Hematopoietic multipotent progenitor cell treated with erythropoietin and hydrocortisone succinate and interleukin-3 and kit ligand, for 6 days (in vitro differentiated cells): ENCODE measurements around the gene ARCN1.

Source experiments
- DNase-seq: peaks from one replicate; pipeline ENCODE4 v3.0.0-alpha.2; 2015

The ARCN1 gene

DNA sequence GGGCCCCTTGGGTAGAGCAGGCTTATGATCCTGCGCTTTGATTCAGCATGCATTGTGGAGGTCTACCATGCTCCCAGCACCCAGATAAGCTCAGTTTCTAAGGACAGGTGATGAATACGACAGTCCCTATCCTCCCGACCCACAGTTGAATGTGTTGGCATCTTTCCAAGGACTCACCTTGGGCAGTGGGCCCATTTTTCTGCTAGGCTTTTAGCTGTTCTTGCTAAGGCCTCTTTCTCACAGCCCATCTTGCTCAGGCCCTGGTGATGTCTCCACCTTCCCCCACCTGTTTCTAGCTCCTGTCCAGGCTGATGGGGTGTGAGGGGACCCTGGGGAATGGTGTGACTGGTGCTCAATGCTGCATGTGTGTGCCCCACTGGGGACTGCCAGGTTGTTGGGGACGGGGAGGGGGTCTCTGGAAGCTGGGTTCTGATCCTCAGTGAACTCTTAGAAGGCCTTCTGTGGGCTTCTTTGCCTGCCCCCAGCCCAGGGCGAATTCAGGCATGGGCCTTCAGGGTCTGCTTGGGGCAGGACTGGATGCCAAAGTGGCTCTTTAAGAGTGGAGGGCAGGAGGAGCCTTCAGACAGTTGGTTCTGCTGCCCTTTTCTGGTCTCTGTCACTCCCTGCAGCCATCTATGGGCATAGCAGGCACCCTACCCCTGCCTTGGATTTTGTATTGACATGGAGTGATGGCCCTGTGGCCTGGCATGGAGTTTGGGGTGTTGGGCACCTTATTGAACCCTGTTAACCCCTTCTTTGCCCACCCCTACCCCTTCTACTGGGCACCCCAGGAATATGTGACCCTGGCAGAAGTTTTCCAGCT is 68.3 kb downstream of the ARCN1 start:
- peak; percentile 47 for DNase-seq

DNA sequence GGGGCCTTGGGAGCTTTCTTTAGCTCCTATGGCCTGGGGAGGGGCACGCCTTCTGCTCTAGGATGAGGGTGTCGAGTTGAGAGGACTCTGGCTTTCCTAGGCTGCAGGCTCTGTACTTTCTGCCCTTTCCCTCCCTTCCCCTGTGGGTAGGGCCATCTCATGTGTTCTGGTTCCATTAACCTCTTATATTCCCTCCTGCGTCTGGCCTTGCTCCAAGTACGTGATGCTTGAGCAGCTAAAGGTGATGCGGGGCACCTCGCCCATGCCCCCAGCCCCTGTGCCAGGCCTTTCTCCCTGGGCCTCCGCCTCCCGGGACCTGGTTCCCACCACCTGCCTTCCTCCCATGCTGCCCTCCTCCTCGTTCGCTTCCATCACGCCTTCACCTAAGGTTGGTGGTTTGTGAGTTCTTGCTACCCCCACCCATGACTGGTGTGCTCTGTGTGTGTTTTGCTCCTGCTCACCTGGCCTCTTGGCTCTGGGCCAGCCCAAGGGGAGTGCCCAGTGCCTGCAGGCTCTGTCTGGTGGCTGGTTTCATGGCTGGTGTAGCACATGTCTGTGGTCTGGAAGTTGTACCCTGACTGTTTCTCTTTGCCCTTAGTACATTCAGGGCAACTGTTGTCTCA is 69.3 kb downstream of the ARCN1 start:
- DNase-seq, result no peak

DNA sequence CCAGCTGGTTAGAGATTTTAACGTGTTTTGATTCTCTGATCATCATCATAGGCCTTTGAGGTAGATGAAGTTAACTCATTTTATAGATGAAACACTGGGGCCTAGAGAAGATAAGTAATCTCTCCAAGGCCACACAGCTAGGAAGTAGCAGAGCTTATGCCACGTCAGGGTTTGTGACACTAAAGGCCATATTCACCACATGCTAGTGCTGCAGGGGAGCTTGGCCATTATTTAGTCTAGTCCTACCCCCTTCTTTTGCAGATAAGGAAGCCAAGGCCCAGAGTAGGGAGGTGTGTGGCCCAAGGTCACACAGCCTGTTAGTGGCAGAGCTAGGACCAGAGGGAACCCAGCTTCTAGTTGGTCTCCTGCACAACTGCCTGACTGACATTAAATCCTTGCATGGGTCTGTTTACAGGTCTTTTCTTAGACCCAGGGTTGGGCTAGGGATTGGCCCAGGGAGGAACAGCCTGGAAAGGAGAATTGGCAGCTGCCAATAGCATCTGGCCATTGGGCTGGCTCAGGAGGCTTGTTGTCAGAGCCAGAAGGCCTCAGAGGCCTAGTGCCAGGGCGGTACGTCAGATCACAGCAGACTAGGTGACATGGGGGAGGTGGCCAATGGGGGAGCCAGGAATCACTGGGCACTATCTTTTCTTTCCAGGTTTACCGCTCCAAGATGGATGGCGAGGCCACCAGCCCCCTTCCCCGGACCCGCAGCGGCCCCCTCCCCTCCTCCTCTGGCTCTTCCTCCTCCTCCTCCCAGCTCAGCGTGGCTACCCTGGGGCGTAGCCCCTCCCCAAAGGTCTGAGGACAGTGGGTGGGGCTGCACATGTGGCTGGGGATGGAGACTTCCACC is 71.2 kb downstream of the ARCN1 start:
- no peak for DNase-seq

DNA sequence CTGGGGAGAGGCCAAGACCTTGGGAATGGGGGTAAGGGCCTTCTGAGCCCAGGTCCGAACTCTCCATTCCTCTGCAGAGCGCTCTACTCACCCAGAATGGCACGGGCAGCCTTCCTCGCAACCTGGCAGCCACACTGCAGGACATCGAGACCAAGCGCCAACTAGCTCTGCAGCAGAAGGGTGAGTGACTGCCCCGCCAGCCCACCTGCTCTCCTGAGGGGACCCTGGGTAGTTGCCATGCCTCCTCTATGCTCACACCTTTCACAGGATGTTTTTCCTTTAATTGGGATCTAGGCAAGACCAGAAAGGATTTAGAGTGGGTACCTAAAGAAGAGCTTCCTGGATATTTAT is 71.8 kb downstream of the ARCN1 start:
- no peak for DNase-seq

DNA sequence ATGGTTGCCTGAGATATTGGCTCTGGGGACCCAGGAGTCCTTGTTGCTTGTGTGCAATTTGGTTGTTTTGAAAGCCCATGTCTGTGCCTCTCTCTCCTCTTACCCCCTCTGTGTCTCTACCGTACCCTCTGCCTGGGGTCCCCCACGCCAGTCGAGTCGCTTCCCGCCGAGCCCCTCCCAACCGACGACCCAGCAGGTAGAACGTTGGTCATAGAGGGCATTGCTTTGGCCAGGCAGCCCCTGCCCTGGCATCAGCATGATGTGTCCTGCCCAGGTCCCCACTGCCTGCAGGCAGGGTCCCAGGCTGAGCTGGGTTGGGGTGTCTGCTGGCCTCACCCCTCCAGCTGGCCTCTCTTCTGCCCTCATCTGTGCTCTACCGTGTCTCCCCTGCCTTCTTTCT is 72.3 kb downstream of the ARCN1 start:
- no peak for DNase-seq

DNA sequence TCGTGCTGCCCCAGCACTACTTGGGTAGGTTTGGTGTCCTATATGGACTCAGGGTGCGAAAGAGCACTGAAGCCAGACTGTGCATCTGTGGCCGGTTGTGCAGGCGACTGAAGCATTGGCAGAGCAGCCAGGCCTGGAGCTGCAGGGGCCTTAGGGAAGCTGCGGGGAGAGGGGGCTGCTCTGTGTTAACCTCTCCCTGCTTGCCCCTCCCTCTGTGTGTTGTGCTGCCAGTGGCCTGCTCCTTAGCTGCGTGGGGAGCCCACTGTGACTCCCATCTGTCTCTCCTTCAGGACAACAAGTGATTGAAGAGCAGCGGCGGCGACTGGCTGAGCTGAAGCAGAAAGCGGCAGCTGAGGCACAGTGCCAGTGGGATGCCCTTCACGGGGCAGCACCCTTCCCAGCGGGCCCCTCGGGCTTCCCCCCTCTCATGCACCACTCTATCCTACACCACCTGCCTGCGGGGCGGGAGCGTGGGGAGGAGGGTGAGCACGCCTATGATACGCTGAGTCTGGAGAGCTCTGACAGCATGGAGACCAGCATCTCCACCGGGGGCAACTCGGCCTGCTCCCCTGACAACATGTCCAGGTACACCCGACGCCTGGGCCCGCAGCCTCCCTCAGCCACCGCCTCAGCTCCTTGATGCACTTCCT is 73.0 kb downstream of the ARCN1 start:
- no peak for DNase-seq

DNA sequence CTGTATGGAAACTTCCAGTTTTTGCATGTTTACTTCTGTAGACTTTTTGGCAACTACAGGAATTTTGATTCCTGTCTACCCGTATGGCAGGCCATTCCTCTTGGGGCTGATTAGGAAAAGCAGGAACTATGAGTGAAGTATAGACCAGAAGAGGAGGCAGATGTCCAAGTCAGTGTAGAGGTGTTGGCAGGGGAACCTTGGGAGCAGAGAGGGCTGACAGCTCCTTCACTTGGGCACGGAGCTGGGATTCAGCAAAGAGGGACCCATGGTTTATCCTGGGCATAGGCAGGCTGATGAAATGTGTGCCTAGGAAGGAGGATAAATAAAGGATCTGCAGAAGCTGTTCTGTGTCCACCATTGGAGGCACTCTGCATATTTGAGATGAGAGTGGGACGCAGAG is 74.2 kb downstream of the ARCN1 start:
- DNase-seq, result no peak

DNA sequence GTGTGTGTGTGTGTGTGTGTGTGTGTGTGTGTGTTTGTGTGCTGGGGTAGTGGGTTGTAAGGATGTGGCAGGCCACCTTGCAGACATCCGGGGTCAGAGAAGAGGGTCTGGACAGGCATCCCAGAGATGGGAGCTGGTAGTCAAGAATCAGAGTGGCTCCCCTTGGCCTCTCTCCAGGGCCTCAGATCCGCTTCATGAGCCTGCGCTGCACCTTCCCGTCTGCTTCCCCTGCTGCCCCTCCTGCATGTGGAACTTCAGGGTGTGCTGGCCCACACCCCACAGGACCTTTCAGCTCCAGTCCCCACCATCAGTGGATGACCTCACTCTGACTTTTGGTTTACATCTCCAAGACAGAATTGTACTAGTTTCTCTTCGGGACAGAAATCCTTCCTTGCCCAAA is 76.1 kb downstream of the ARCN1 start:
- DNase-seq, result no peak

DNA sequence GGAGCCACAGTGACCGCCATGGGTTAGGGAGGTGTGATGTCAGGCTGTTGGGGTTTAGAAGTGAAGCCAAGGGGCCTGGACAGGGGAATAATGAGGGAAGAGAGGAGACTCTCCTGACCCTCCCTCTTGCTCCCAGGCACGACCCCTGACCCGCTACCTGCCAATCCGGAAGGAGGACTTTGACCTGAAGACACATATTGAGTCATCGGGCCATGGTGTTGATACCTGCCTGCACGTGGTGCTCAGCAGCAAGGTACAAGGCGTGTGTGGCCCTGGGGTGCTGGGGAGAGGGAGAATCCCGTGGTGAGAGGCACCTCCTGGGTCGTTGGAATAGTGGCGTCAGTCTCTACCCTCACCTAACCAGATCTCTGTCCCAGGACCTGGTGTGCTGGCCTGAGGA is 77.7 kb downstream of the ARCN1 start:
- no peak for DNase-seq

DNA sequence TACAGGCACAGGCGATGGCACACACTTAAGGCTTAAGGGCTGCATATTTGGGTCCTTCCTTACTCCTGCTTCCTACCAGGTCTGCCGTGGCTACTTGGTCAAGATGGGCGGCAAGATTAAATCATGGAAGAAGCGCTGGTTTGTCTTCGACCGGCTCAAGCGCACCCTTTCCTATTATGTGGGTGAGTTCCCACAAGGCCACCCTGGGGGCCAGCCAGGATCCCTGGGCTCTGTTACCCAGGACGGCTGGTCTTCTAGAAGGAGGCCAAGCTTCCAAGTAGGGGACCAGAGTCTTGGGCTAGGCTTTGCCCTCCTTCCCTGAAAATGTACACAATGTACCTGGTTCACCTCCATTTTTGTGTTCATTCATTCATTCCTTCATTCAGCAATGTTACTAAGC is 78.2 kb downstream of the ARCN1 start:
- DNase-seq, result no peak

DNA sequence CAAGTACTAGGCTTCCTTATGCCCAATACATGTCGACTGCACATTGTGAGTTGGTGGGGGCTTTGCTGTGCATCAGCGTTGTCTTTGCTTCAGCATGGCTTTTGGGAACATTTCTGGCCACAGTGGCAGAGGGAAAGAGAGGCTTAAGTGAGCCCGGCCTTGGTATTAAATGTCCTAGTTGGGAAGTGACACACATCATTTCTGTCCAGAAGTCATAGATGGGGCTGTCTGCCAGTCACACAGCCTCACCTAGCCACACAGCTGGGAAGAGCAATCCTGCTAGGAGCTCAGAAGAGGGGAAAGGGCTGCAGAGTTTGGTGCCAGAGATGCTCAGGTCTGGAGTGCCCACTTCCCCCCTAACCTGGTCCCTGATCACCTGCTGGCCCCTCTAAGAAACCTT is 79.6 kb downstream of the ARCN1 start:
- DNase-seq, result no peak
